ENCODE measurements around the gene FAM53B. TPM values are rescaled to one million over a fixed set of nuclear protein-coding genes. Genes with fewer than 3 reads are reported as not detected.

The FAM53B gene
- total RNA-seq, 1 donor from 2014 or later = 24.1 TPM

GRCh38 chr10:124569623-124570470 lies 174.3 kb downstream of the FAM53B start:
- intact Hi-C loops (cut with micrococcal nuclease) = no loop called here

Other genes with a start within 250 kb of the FAM53B start
- 21.4 and 23.7 TPM in 2 replicates for gene EEF1AKMT2, start 47.5 kb upstream of the FAM53B start, total RNA-seq
- gene ABRAXAS2, start 57.4 kb upstream of the FAM53B start, total RNA-seq = 15.8 and 16.0 TPM in 2 replicates
- 13.2 and 13.4 TPM in 2 replicates for gene ZRANB1, start 197.7 kb upstream of the FAM53B start, total RNA-seq

Data from T-helper 2 cell treated with Interferon-gamma antibody and Interleukin-4, amounts not matched to agents 100 ng/mL and 5 ng/mL, for 36 hours (primary cell).